Renal cortical epithelial cell (primary cell): ENCODE data around the gene CDR2. TPM values are rescaled to one million over a fixed set of nuclear protein-coding genes. Genes with fewer than 3 reads are reported as not detected.
A peak's percentile ranks its signal among the peaks of the same experiment; 100 is the strongest.
"Not testable (repeated sequence)": the region's sequence is repeated elsewhere in the genome, so short reads cannot be mapped to it uniquely, and the experiment has no call there.

Experiments used
- DNase-seq: peaks from one replicate; pipeline ENCODE4 v3.0.0-alpha.2; 2011; ENCODE audit warnings: low read depth
- total RNA-seq: library from RNA; depleted of rRNA; stranded (reverse); fragments of >200 nt; gene quantifications from 2 replicates; pipeline ENCODE4 v1.2.3, GENCODE V29; 2014

CDR2 gene
- total RNA-seq: 39.4 and 107 TPM in 2 replicates

DNA sequence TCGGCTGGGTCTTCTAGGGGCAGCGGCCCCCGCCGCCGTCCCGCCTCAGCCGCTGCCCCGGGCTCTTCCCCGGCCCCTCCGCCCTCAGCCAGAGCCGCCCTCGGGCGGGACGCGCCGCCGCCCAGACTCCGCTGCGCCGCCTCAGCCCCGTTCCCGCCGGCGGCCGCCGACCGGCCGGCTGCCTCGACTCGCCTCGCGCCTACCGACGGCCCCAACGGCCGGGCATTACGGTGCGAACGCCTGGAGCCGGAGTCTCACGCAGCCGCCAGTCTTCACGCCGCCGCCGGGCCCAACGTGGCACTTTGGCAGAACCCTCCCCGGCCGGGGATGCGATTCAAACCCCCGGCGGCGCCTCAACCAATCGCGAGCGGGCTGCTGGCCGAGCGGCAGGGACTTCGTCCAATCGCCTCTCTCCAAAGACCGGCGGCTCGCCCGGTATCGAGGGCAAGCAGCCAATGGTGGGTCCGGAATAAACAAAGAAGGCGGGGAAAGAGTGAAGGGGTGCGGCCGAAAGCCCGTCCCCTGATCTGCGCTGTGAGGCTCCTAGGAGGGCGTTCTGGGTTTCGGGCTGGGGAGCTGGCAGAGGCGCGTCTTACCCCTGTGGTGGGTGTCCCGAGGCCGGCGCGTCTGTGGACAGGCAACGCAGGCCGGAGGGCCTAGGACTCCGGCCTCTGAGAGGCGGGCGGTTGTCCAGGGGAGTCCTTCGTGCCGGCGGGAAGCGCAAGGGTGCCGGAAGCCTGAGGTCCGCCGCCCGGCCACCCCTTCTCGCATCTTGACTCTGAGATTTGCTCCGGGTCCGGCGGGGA, at the start of gene CDR2:
CDR2 (minus strand) TSS at position 309 of the 806 bp plus-strand sequence. CDS start 310 bp downstream, outside the sequence.
- peak; percentile 86 for DNase-seq

GRCh38 chr16:22423716-22424115, 49.3 kb upstream of the CDR2 start:
- DNase-seq: no peak

DNA sequence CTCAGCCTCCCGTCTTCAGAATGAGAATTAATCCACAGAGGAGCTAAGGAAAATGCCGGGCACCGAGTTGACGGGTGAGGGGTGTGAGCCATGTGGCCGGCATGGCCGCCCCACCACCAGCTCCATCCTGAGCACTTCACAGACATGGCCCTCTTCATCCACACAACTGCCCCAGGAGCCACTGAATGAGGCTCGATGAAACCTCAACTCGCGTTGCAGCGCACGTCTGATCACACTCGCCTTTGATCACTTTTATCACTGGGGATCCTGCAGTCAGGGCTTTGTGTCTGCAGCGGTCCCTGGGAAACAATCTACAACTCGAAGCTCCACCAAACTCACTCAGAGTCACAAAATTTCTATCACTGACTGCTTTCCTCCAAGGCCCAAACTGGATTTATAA, 46.7 kb upstream of the CDR2 start:
- DNase-seq: no peak

GRCh38 chr16:22420606-22421135, 46.3 kb upstream of the CDR2 start:
- DNase-seq: no peak

DNA sequence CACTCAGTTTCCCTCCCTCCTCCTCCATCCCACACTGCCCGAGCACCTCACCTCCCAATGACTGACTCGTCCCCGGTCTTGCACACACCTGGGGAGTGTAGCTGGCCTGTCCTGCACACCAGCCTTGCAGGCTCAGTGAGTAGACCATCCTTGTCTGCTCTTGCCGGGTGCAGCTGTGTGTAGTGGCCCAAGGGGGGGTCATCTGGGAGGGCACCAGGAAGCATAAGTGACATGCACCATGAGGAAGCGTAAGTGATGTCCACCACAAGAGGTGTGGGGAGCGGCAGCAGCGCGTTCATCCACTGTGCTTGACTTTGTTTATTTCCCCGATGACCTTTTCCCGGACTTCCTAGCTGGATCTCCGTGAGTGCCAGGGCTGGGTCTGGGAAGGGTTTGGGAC, 45.5 kb upstream of the CDR2 start:
- no peak for DNase-seq

DNA sequence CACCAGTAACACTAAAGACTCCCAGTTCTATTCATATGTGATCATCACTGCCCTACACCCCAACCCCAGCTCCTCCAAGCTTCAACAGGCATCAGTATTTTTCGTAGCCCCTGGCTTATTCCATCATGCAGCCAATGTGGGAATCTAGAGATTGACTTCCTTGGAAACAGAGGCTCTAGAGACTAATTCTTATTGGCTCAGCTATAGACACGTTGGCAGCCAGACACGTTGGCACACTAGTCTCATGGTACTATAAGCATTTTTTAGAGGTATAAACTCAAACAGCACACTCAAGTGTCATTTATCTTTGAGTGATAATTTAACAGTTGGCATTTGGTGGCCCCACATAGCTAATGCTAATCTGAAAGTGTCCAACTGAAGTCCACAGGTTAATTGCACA, 44.4 kb upstream of the CDR2 start:
- no peak for DNase-seq

DNA sequence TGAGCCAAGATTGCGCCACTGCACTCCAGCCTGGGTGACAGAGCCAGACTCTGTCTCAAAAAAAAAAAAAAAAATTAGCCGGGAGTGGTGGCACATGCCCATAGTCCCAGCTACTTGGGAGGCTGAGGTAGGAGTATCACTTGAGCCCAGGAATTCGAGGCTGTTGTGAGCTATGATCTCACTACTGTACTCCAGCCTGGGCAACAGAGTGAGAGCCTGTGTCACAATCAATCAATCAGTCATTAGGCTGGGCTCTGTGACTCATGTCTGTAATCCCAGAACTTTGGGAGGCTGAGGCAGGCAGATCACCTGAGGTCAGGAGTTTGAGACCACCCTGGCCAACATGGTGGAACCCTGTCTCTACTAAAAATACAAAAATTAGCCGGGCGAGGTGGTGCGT, 43.4 kb upstream of the CDR2 start:
- not testable (repeated sequence) for DNase-seq

DNA sequence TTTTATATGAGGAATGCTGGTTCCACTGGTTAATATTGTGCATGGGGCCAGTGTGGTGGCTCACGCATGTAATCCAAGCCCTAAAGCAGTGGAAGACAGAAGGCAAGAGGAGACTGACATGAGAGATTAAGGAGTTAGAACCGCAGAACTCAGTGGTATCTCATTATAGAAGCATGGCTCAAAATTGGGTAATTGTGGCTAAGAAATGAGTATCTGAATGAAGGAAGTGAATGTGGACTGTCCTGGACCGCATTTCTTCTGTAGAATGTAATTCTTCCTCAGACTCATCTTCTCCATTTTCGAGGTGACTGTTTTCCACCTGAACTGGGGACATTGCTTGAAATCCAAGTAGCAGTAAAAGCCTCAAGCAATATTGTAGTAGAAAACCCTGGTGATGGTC, 42.6 kb upstream of the CDR2 start:
- no peak for DNase-seq

DNA sequence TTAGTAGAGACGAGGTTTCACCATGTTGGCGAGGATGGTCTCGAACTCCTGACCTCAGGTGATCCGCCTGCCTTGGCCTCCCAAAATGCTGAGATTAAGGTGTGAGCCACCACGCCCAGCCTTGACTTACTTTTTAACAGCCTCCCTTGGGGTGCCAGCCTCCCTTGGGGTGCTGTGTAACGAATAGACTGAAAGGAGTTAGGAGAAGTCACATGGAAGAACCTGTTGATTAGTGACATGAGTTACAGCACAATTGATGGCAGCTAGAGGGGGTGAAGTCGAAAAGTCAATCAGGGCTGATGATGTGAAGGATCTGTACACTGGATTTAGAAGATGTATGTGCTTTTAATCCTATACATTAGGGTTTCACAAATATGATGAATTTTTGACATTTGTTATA, 39.4 kb upstream of the CDR2 start:
- DNase-seq: no peak

GRCh38 chr16:22407486-22407885, 33.1 kb upstream of the CDR2 start:
- no peak for DNase-seq

GRCh38 chr16:22402191-22402590, 27.8 kb upstream of the CDR2 start:
- DNase-seq: peak; percentile 46

DNA sequence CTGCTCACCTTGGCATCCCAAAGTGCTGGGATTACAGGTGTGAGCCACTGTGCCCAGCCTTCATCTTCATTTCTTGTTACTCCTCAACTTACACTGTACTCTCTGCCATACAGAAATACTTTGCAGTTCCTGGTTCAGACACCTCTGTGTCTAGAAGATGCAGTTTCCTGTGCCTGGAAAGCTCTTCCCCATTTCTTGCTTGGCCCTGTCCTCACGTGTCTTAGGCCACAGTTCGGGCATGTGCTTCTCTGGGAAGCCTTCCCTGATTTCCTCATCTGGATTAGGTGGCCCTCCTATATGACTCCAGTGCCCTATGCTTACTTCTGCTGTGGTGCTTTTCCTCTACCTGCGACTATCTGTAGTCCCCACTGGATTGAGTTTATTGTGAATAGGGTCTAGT, 26.5 kb upstream of the CDR2 start:
- no peak for DNase-seq

- DNase-seq: no peak
These were observed 23.5 kb upstream of the CDR2 start for GRCh38 chr16:22397931-22398330.

- peak; percentile 93 for DNase-seq
These were observed 23.0 kb upstream of the CDR2 start for GRCh38 chr16:22397464-22397863.

GRCh38 chr16:22395960-22396359, 21.5 kb upstream of the CDR2 start:
- DNase-seq: no peak

- DNase-seq: no peak
These were observed 19.7 kb upstream of the CDR2 start for GRCh38 chr16:22394121-22394520.

GRCh38 chr16:22388101-22388644, 13.8 kb upstream of the CDR2 start:
- no peak for DNase-seq

- DNase-seq: peak; percentile 97
These were observed 12.6 kb upstream of the CDR2 start for GRCh38 chr16:22386976-22387375.

- DNase-seq: no peak
These were observed 10.8 kb upstream of the CDR2 start for GRCh38 chr16:22385196-22385595.

DNA sequence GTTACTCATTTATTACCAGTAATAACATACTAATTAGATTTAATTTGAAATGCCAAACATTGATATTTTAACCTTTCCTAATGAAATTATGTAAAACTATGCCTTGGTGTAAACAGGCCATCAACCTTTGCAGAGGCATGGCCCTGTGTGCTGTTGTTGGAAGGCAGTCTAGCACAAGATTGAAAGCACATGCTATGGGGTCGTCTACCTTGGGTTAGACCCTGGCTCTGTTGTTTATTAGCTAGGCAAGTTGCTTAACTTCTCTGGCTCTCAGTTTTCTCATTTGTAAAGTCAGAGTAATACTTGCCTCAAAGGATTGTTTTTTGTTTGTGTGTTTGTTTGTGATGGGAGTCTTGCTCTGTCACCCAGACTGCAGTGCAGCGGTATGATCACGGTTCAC, 9.4 kb upstream of the CDR2 start:
- DNase-seq: peak; percentile 71

- DNase-seq: no peak
These were observed 7.0 kb upstream of the CDR2 start for GRCh38 chr16:22381392-22381791.

GRCh38 chr16:22380529-22380928, 6.1 kb upstream of the CDR2 start:
- no peak for DNase-seq

DNA sequence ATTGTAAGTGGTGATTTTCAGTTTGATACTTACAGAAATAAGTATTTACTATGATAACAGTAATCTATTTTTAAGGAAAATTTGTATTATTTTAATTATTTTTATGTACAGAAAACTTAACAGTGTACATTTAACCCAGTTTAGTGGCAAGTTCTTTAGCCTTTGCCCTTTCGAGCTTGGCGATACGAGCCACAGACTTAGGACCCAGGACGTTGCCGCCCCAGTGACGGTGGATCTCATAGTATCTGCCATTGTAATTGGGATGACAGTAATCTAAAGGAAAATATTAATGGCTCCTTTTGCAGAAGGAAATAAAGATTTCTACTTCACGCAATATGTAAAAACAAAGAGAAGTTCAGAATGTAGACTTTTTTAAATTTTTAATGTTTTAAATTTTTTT, 5.2 kb upstream of the CDR2 start:
- no peak for DNase-seq
